CD4-positive, alpha-beta T cell (primary cell): ENCODE results near the gene PIK3AP1. TPM values are rescaled to one million over a fixed set of nuclear protein-coding genes. Genes with fewer than 3 reads are reported as not detected.

Experiments used
- ATAC-seq: fragments of 200-7000 bp; cut with Tn5 transposase; one replicate; pipeline ENCODE4 v1.10.0; 2022; ENCODE audit warnings: mild to moderate bottlenecking; ENCODE audit not compliant: poor library complexity
- CTCF ChIA-PET: fragments of 350-600 bp; sonication (Branson Sonifier 250); formaldehyde crosslinking; loops from one replicate; lab custom pipeline; 2021; ENCODE audit warnings: antibody characterized with exemption, inconsistent platforms; lab: Charles Lee
- POLR2A ChIA-PET: fragments of 350-600 bp; sonication (Branson Sonifier 250); formaldehyde crosslinking; loops from one replicate; lab custom pipeline; 2021; ENCODE audit warnings: antibody characterized with exemption, inconsistent platforms; lab: Charles Lee
- DNase-seq, 14 experiments: peaks; one replicate each; pipeline ENCODE4 v3.0.0-alpha.2; 2013 to 2020; ENCODE audit warnings: mixed read lengths in 2 of 14
- H3K27ac ChIP-seq, 2 donors: one replicate each; pipeline versions ENCODE4 v1.5.1 to v1.7.0; 2013; ENCODE audit warnings: low read length in 2 of 2, low read depth in 1 of 2, mild to moderate bottlenecking in 1 of 2
- H3K27me3 ChIP-seq, 2 experiments: 1 replicate in 1 of 2; 2 replicates in 1 of 2; pipeline versions ENCODE4 v1.6.1 to v1.7.0; 2013; ENCODE audit warnings: low read length in 2 of 2, control low read depth in 1 of 2, mild to moderate bottlenecking in 1 of 2, moderate library complexity in 1 of 2; ENCODE audit not compliant: insufficient read depth in 2 of 2, control insufficient read depth in 1 of 2
- H3K36me3 ChIP-seq: one replicate; pipeline ENCODE4 v1.6.1; 2013; ENCODE audit warnings: low read length, control low read depth; ENCODE audit not compliant: insufficient read depth
- H3K4me1 ChIP-seq: one replicate; pipeline ENCODE4 v1.6.1; 2013; ENCODE audit warnings: low read length, control low read depth; ENCODE audit not compliant: insufficient read depth
- H3K4me3 ChIP-seq: one replicate; pipeline ENCODE4 v1.5.1; 2013; ENCODE audit warnings: mild to moderate bottlenecking, low read length, moderate library complexity
- H3K9me3 ChIP-seq, 2 experiments: 1 replicate in 1 of 2; 2 replicates in 1 of 2; pipeline versions ENCODE4 v1.6.1 to v1.7.0; 2013; ENCODE audit warnings: low read length in 2 of 2, mild to moderate bottlenecking in 2 of 2, control low read depth in 1 of 2, moderate library complexity in 1 of 2; ENCODE audit not compliant: control insufficient read depth in 1 of 2, insufficient read depth in 1 of 2
- H3K27ac Mint-ChIP-seq: one replicate; pipeline ENCODE4 v1.8.0; 2020; ENCODE audit warnings: mixed read lengths
- H3K27me3 Mint-ChIP-seq: one replicate; pipeline ENCODE4 v1.8.0; 2021; ENCODE audit warnings: mixed read lengths
- H3K36me3 Mint-ChIP-seq: one replicate; pipeline ENCODE4 v1.8.0; 2021; ENCODE audit warnings: low read depth, mixed read lengths
- H3K4me1 Mint-ChIP-seq: one replicate; pipeline ENCODE4 v1.8.0; 2021; ENCODE audit warnings: low read depth, mixed read lengths
- H3K4me3 Mint-ChIP-seq: one replicate; pipeline ENCODE4 v1.8.0; 2020; ENCODE audit warnings: mild to moderate bottlenecking, mixed read lengths
- H3K9me3 Mint-ChIP-seq: one replicate; pipeline ENCODE4 v1.8.0; 2020; ENCODE audit warnings: mixed read lengths
- intact Hi-C, 2 experiments: fragments of 100-400 bp; cut with DNase I in 1 of 2; cut with micrococcal nuclease in 1 of 2; formaldehyde crosslinking; loops; one replicate each; pipeline versions ENCODE4 v1.15.1 to v1.9.0; 2023 to 2025; cut with DNase I, micrococcal nuclease
- total RNA-seq, 174 experiments: library from RNA in 2 of 174; stranded (reverse) in 2 of 174; gene quantifications; one replicate each; pipeline ENCODE4 v1.2.3 and lab custom pipeline; 2021 to 2026
- TF ChIP-seq, protein P1 (sequence below): fragments of 200-600 bp; IDR thresholded peaks from one replicate; pipeline ENCODE4 v1.8.0; 2022; ENCODE audit warnings: antibody characterized with exemption, mild to moderate bottlenecking

Gene PIK3AP1
- total RNA-seq, 2 experiments from 2014 or later, result 0.58 to 0.59 TPM

- no peaks in the 10 kb centered on the region for H3K27me3 ChIP-seq
- H3K4me3 ChIP-seq, result no peak overlapping the region
- Mint-ChIP-seq H3K27ac (no peak overlapping the region), H3K27me3 (no peaks in the 10 kb centered on the region), H3K9me3 (no peaks in the 10 kb centered on the region), H3K4me1 (peaks cover 5% of the 10 kb centered on the region), H3K4me3 (no peak overlapping the region), H3K36me3 (no peaks in the 10 kb centered on the region)
- DNase-seq (no peak), ATAC-seq (no peak)
- POLR2A ChIA-PET, result no interaction called here
- CTCF ChIA-PET, result no interaction called here
- H3K36me3 ChIP-seq, result no peaks in the 10 kb centered on the region
- intact Hi-C loops, result no loop called here
- TF ChIP-seq, protein P1, sequence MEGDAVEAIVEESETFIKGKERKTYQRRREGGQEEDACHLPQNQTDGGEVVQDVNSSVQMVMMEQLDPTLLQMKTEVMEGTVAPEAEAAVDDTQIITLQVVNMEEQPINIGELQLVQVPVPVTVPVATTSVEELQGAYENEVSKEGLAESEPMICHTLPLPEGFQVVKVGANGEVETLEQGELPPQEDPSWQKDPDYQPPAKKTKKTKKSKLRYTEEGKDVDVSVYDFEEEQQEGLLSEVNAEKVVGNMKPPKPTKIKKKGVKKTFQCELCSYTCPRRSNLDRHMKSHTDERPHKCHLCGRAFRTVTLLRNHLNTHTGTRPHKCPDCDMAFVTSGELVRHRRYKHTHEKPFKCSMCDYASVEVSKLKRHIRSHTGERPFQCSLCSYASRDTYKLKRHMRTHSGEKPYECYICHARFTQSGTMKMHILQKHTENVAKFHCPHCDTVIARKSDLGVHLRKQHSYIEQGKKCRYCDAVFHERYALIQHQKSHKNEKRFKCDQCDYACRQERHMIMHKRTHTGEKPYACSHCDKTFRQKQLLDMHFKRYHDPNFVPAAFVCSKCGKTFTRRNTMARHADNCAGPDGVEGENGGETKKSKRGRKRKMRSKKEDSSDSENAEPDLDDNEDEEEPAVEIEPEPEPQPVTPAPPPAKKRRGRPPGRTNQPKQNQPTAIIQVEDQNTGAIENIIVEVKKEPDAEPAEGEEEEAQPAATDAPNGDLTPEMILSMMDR, result no peak
- H3K4me1 ChIP-seq, result peaks cover 14% of the 10 kb centered on the region
- no peaks in the 10 kb centered on the region for H3K9me3 ChIP-seq
- no peak overlapping the region for H3K27ac ChIP-seq
These were observed 114.1 kb downstream of the PIK3AP1 start for GRCh38 chr10:96606216-96606615.

DNA sequence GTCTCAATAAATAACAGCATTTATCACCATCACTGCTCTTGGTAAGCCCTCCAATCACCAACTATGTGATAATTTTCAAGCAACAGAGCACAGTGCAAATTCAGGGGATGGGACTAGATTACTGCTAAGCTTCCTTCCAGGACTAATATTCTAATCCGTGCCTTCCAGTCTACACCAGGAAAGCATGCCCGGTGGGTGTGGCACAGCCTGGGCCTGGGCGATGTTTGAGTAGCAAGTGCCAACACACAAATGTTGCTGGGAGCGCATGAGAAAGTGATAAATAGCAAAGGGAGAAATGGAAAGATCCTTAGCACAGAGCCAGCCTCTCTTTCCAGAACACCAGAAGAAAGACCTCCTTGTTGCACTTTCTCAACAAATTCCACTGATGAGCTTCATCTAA lies 120.0 kb downstream of the PIK3AP1 start:
- no peaks in the 10 kb centered on the region for H3K36me3 ChIP-seq
- intact Hi-C loops, result no loop called here
- H3K4me3 ChIP-seq, result no peak overlapping the region
- H3K4me3 Mint-ChIP-seq, result no peak overlapping the region
- H3K4me1 Mint-ChIP-seq, result no peaks in the 10 kb centered on the region
- H3K27ac ChIP-seq, result no peak overlapping the region
- no peak for DNase-seq
- TF ChIP-seq, protein P1, result no peak
- ChIA-PET POLR2A (no interaction called here), CTCF (no interaction called here)
- H3K27ac Mint-ChIP-seq, result no peak overlapping the region
- ATAC-seq, result no peak
- no peaks in the 10 kb centered on the region for H3K4me1 ChIP-seq
- no peaks in the 10 kb centered on the region for H3K9me3 Mint-ChIP-seq
- no peaks in the 10 kb centered on the region for H3K27me3 Mint-ChIP-seq
- no peaks in the 10 kb centered on the region for H3K9me3 ChIP-seq
- no peaks in the 10 kb centered on the region for H3K36me3 Mint-ChIP-seq
- H3K27me3 ChIP-seq, result no peaks in the 10 kb centered on the region

DNA sequence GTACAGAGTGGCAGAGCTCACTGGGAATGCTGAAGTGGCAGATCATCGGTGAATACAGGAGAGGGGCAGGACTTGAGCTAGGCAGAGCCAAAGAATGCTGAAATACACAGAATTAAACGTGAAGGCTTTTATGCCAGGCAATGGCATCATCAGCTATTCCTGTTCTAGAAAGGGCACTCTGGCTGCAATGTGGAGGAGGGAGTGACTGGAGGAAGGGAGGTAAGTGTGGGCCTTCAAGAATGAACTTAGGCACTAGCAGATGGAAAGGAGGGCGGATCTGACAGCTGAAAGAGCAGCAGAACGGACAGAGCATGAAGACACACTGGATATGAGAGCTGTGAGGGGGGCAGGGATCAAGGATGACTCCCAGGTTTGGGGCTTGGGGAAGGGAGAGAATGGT lies 121.5 kb downstream of the PIK3AP1 start:
- ChIA-PET CTCF (no interaction called here), POLR2A (no interaction called here)
- Histone ChIP-seq H3K36me3 (no peaks in the 10 kb centered on the region), H3K4me3 (no peak overlapping the region), H3K9me3 (no peaks in the 10 kb centered on the region), H3K27me3 (no peaks in the 10 kb centered on the region), H3K4me1 (no peaks in the 10 kb centered on the region), H3K27ac (no peak overlapping the region)
- ATAC-seq, result no peak
- no peak for DNase-seq
- H3K4me3 Mint-ChIP-seq, result no peak overlapping the region
- intact Hi-C loops, result no loop called here
- H3K36me3 Mint-ChIP-seq, result no peaks in the 10 kb centered on the region
- H3K9me3 Mint-ChIP-seq, result no peaks in the 10 kb centered on the region
- no peak overlapping the region for H3K27ac Mint-ChIP-seq
- no peaks in the 10 kb centered on the region for H3K27me3 Mint-ChIP-seq
- TF ChIP-seq, protein P1, result no peak
- no peaks in the 10 kb centered on the region for H3K4me1 Mint-ChIP-seq
